ENCODE results near the gene ATP6V1D. TPM values are rescaled to one million over a fixed set of nuclear protein-coding genes. Genes with fewer than 3 reads are reported as not detected.

ATP6V1D gene
- total RNA-seq, 1 experiment from 2014 or later = 38.5 TPM

DNA sequence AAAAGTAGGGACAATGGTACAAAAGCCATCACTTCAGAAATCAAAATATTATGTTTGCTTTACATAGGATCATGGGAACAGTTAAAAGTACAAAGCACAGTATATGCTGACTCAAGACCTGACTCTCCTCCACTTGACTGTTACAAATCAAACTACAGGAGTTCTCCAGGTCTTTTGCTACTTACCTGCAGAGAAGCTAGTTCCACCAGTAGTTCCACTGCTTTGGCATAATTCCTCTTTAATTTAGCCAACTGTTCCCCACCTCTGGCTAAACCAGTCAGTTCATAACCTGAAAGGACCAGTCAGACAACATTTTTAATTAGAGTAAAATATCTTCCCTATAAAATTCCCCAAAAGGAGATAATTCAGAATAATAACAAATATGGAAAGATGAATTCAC is 14.0 kb downstream of the ATP6V1D start:
- H3K79me2 ChIP-seq (ENCODE audit: insufficient read depth, low read length) = no peaks in the 10 kb centered on the region
- ChIA-PET RAD21 (ENCODE audit: low non-redundant PET in 1 of 2, low total read pairs in 2 of 2, uncharacterized antibody in 2 of 2, unreplicated experiment in 2 of 2) (no interaction called here), POLR2A (no interaction called here), CTCF (interaction anchor here (1.1 kb wide), 1 partner anchor 60 kb away, joined by 6 read pairs; no protein-coding TSS in a partner anchor)
- H2AFZ ChIP-seq (ENCODE audit: low read depth, low read length, poor library complexity, severe bottlenecking) = no peak overlapping the region
- H3K4me1 ChIP-seq (ENCODE audit: control insufficient read depth in 1 of 2, insufficient read depth in 2 of 2, low read length in 2 of 2) = no peaks in the 10 kb centered on the region
- H3K4me3 ChIP-seq (replicated peaks in 1 of 2; ENCODE audit: low read depth in 1 of 2, low read length in 2 of 2) = no peak overlapping the region
- H3K9ac ChIP-seq (ENCODE audit: low read length) = no peak overlapping the region
- no peak overlapping the region for H3K27ac ChIP-seq (ENCODE audit: low read depth, low read length)
- no peaks in the 10 kb centered on the region for H4K20me1 ChIP-seq (ENCODE audit: insufficient read depth)
- no TSS peak for BruUV-seq (replicated peaks)
- no peak overlapping the region for H3K4me2 ChIP-seq (ENCODE audit: low read length)
- no peaks in the 10 kb centered on the region for H3K9me3 ChIP-seq (ENCODE audit: control insufficient read depth in 1 of 2, insufficient read depth in 1 of 2, low read depth in 1 of 2, low read length in 2 of 2)
- H3K27me3 ChIP-seq (ENCODE audit: insufficient read depth, low read length) = no peaks in the 10 kb centered on the region
- TF ChIP-seq RAD21 (IDR thresholded peaks at IDR 0.05; ENCODE audit: low read depth) (no peak), SRF (IDR thresholded peaks at IDR 0.05; ENCODE audit: low read depth) (no peak), ELF1 (IDR thresholded peaks at IDR 0.05; ENCODE audit: borderline replicate concordance, low read depth) (no peak), YY1 (IDR thresholded peaks at IDR 0.05; ENCODE audit: extremely low read depth, insufficient replicate concordance, low read depth, low read length) (no peak), POLR2A (IDR thresholded peaks at IDR 0.05; ENCODE audit: borderline replicate concordance, extremely low read depth, insufficient read depth, insufficient read length) (no peak), ZNF274 (IDR thresholded peaks at IDR 0.05; ENCODE audit: low read depth, low read length) (no peak), CTCF (IDR thresholded peaks at IDR 0.05 in 2 of 3, conservative IDR thresholded peaks at IDR 0.05 in 1 of 3; ENCODE audit: borderline replicate concordance in 1 of 3, insufficient read depth in 1 of 3, low read depth in 2 of 3, low read length in 2 of 3) (no peak), FOSL1 (IDR thresholded peaks at IDR 0.05; ENCODE audit: low read depth) (no peak), POLR2AphosphoS5 (IDR thresholded peaks at IDR 0.05; ENCODE audit: low read depth, low read length) (no peak), ZFX (IDR thresholded peaks at IDR 0.05) (no peak), JUND (IDR thresholded peaks at IDR 0.05) (no peak), EZH2 (IDR thresholded peaks at IDR 0.05) (no peak), SP1 (IDR thresholded peaks at IDR 0.05; ENCODE audit: low read depth) (no peak)
- TF ChIP-seq, protein P1, sequence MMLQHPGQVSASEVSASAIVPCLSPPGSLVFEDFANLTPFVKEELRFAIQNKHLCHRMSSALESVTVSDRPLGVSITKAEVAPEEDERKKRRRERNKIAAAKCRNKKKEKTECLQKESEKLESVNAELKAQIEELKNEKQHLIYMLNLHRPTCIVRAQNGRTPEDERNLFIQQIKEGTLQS (IDR thresholded peaks at IDR 0.05) = no peak
- TF ChIP-seq, protein P2, sequence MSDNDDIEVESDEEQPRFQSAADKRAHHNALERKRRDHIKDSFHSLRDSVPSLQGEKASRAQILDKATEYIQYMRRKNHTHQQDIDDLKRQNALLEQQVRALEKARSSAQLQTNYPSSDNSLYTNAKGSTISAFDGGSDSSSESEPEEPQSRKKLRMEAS (IDR thresholded peaks at IDR 0.05) = no peak
- TF ChIP-seq, protein P3, sequence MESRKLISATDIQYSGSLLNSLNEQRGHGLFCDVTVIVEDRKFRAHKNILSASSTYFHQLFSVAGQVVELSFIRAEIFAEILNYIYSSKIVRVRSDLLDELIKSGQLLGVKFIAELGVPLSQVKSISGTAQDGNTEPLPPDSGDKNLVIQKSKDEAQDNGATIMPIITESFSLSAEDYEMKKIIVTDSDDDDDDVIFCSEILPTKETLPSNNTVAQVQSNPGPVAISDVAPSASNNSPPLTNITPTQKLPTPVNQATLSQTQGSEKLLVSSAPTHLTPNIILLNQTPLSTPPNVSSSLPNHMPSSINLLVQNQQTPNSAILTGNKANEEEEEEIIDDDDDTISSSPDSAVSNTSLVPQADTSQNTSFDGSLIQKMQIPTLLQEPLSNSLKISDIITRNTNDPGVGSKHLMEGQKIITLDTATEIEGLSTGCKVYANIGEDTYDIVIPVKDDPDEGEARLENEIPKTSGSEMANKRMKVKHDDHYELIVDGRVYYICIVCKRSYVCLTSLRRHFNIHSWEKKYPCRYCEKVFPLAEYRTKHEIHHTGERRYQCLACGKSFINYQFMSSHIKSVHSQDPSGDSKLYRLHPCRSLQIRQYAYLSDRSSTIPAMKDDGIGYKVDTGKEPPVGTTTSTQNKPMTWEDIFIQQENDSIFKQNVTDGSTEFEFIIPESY (IDR thresholded peaks at IDR 0.05; ENCODE audit: extremely low read depth, insufficient replicate concordance, low read length) = no peak
- no peak for DNase-seq (ENCODE audit: low read depth, low spot score)
- peaks cover 8 to 16% of the 10 kb centered on the region in 2 experiments; a peak in 2 of 4 replicates for H3K36me3 ChIP-seq (ENCODE audit: control insufficient read depth in 1 of 2, insufficient read depth in 2 of 2, low read length in 2 of 2)
- no peak for ATAC-seq
- no peaks in the 10 kb centered on the region for H3K9me2 ChIP-seq (ENCODE audit: insufficient read depth)
- intact Hi-C loops (cut with micrococcal nuclease) = no loop called here

All from HCT116 (cell line).